Measurements from ENCODE around the gene SLFN12.
"Not testable (repeated sequence)": the region's sequence is repeated elsewhere in the genome, so short reads cannot be mapped to it uniquely, and the experiment has no call there.

Gene SLFN12

GRCh38 chr17:35432176-35433074 lies at the start of gene SLFN12:
SLFN12 (minus strand) TSS chr17:35432500; CDS start chr17:35423028, 9,472 bp downstream.
- peak; percentile 54 to 62 for DNase-seq

- no peak for DNase-seq
These were observed 47.0 kb upstream of the SLFN12 start for GRCh38 chr17:35479271-35479670.

- DNase-seq: no peak
These were observed 44.9 kb upstream of the SLFN12 start for GRCh38 chr17:35477248-35477647.

- DNase-seq: no peak
These were observed 44.1 kb upstream of the SLFN12 start for GRCh38 chr17:35476283-35476820.

- DNase-seq: no peak
These were observed 36.2 kb upstream of the SLFN12 start for GRCh38 chr17:35468475-35468874.

GRCh38 chr17:35467824-35468223 lies 35.5 kb upstream of the SLFN12 start:
- DNase-seq: no peak

- DNase-seq: peak; percentile 58 to 66
These were observed 28.1 kb upstream of the SLFN12 start for GRCh38 chr17:35460354-35460851.

- DNase-seq: not testable (repeated sequence)
These were observed 21.7 kb upstream of the SLFN12 start for GRCh38 chr17:35454035-35454434.

- no peak for DNase-seq
These were observed 20.9 kb upstream of the SLFN12 start for GRCh38 chr17:35453171-35453570.

- no peak for DNase-seq
These were observed 17.2 kb upstream of the SLFN12 start for GRCh38 chr17:35449371-35449931.

GRCh38 chr17:35448899-35449227 lies 16.6 kb upstream of the SLFN12 start:
- DNase-seq: no peak

- peak; percentile 96 for DNase-seq
These were observed 16.1 kb upstream of the SLFN12 start, which contains the start of gene SLFN13 for GRCh38 chr17:35448214-35448898. SLFN13 (minus strand) TSS chr17:35448766; CDS start chr17:35445680, 3,086 bp downstream.

GRCh38 chr17:35447499-35447898 lies 15.2 kb upstream of the SLFN12 start:
- DNase-seq: no peak

- no peak for DNase-seq
These were observed 6.1 kb upstream of the SLFN12 start for GRCh38 chr17:35438433-35438832.

- peak; percentile 68 to 74 for DNase-seq
These were observed 985 bp upstream of the SLFN12 start for GRCh38 chr17:35433075-35433894.

- DNase-seq: no peak
These were observed 2.6 kb downstream of the SLFN12 start for GRCh38 chr17:35429702-35430101.

GRCh38 chr17:35428229-35428628 lies 4.1 kb downstream of the SLFN12 start:
- DNase-seq: no peak

GRCh38 chr17:35423761-35424160 lies 8.5 kb downstream of the SLFN12 start:
- DNase-seq: no peak

- DNase-seq: not testable (repeated sequence)
These were observed 11.2 kb downstream of the SLFN12 start for GRCh38 chr17:35421069-35421468.

- DNase-seq: no peak
These were observed 15.6 kb downstream of the SLFN12 start for GRCh38 chr17:35416659-35417058.

- not testable (repeated sequence) for DNase-seq
These were observed 17.6 kb downstream of the SLFN12 start for GRCh38 chr17:35414707-35415106.

GRCh38 chr17:35414247-35414646 lies 18.1 kb downstream of the SLFN12 start:
- DNase-seq: no peak

Measured in activated T-cell treated with anti-CD3 and anti-CD28 coated beads, Interleukin-2, amount 50 U/mL, for 48 hours (primary cell).